ENCODE results near the gene CYP17A1.
A peak's percentile ranks its signal among the peaks of the same experiment; 100 is the strongest.

CYP17A1 gene

GRCh38 chr10:102804382-102805055, 32.7 kb downstream of the CYP17A1 start:
- no peak for DNase-seq (ENCODE audit: low spot score)

DNA sequence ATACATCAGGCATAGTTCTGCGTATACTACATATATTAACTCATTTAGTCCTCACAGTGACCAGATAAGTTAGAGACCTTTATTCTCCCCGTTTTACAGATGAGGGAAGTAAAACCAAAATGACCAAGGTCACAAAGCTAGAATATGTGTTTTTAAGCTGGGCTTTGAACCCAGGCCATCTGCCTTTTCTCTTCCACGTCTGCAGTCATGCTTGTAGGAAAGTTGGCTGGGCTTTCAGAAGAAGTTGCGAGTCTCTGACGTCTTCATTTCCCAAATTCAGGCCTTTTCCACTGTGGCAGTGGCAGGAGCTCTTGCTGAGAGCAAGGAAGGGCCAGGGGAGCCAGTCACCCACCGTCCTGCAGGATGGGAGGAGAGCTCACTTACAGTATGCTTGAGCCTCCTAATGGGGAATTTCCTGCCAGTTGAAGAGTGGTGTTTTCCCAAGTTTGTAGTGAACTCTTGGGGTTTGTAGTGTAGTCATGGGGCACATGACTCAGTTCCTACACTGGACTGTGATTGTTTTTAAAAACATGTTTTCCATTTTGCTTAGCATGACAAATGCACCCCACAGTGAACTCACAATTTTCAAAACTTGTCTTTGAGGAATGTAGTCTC, 34.2 kb downstream of the CYP17A1 start:
- DNase-seq (ENCODE audit: low spot score): no peak

- DNase-seq (ENCODE audit: low spot score): no peak
Measured at GRCh38 chr10:102801978-102802377, 35.2 kb downstream of the CYP17A1 start.

DNA sequence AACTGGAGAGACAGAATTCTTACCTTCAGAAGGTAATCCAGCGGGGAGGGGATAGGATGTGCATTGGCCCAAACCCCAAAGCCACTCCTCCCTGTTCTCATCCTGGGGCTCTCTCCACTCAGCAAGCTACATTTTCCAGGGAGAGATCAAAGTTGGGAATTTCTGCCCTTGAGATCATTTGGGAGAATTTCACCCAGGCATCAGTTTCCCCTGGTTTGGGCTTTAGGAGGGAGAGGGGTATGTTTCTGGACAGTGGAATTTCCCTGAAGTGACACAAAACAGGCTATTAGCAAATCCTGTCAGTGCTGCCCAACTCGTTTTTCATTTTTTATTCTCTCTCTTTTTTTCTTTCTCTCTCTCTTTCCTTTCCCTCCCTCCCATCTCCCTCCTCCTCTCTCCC, 35.7 kb downstream of the CYP17A1 start:
- no peak for DNase-seq (ENCODE audit: low spot score)

- no peak for DNase-seq (ENCODE audit: low spot score)
Measured at GRCh38 chr10:102800611-102801335, 36.4 kb downstream of the CYP17A1 start.

GRCh38 chr10:102799691-102800471, 37.3 kb downstream of the CYP17A1 start:
- no peak for DNase-seq (ENCODE audit: low spot score)

- peak; percentile 85 for DNase-seq (ENCODE audit: low spot score)
Measured at GRCh38 chr10:102796407-102797176, 40.6 kb downstream of the CYP17A1 start.

DNA sequence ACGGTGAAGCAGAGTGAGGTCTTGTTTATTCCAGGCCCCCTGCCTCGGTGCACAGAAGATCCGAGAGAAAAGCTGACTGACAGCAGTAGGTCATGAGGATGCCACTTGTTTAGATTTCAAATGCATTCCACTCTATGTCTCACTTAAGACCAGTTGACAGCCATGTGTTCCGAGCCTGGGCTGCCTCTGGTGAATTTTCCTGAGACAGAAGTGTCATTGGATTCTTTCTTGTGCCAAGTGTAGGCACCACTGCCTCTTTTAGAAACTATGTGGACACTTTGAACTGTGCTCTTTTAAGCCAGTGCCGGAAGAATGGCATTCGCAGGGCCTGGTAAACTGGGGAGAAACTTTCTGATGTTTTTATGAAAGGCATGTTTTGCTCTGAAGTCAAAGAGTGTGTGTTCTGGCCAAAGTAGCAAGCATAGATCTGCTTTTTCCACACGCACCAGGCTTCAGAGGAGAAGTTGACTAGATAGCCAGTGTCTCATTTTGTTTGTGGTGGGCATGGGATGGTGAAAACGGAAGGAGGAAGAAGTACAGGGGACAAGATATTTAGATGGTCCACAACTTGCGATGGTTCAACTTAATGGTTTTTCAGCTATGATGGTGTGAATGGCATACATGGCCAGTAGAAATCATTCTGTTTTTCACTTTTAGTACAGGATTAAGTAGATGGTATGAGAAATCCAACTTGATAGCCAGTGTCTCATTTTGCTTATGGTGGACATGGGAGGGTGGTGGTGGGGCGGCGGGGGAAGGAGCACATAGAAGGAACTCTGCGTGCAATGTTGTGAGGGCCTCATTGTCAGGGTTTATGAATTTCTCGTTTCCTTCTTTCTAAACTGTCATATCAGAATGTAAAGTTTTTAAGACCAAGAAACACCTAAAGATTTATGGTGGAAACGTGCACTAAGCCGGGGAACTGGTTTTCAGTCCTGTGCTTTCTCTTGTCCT, 41.5 kb downstream of the CYP17A1 start:
- DNase-seq (ENCODE audit: low spot score): no peak

DNA sequence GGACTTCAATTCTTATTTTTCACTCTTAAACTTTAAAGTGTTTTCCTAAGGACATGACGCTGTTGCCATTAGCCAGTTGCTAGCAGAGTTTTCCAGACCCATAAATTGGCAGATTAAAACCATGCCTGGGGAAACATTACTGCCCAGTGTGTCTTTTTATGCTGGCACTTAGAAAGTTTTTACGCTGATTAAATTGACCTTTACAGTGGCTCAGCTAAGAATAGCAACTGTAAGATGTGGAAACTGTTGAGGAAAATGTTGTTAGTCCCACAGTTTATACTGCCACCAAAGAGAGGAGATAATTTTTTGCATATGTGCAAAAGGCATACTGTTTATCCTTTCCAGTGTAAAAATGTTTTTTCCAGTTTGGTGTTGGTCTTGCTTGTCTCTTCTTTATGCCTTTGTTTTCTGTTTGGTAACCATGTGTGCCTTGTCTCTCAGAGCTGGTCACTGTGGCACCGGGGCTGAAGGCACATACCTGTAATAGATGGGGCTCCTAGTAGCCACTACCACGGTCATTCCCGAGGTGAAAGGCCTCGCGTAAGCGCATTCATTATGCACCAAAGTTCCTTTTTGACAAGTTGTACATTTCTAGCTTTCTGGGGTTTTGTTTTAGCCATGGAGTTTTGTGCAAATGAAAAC, 45.3 kb downstream of the CYP17A1 start:
- no peak for DNase-seq (ENCODE audit: low spot score)

DNA sequence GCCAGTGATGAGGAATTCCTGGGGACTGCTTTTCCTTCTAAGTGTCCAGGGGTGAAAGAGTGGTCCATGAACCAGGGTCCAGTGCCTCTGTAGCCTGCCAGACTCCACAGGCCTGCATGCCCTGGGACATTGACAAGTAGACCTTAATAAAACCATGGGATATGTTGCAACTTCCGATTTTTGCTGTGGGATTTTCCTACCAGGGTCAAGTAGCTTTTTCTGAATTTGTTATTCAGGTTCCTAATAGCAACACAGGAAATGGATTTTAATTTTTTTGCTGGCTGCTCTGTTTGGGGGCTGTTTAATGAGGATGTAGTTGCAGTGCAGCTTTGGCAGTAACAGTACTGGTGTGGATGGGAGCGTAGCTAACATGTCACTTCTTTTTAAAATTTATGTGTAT, 51.4 kb downstream of the CYP17A1 start:
- no peak for DNase-seq (ENCODE audit: low spot score)

DNA sequence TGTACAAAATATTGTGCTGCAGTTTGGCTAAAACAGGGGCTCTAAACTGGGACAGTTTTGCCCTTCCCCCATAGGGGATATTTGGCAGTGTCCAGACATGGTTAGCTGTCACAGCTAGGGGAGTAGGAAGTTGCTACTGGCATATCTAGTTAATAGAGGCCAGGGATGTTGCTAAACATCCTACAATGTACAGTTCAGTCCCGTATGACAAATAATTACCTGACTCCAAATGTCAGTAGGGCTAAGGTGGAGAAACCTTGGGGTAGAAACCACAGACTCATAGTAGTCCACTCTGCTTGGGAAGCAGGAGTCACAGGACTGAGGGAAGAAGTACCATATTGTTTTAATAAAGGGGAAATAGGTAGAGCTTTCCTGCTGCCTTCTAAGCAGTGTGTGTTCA, 53.6 kb downstream of the CYP17A1 start:
- DNase-seq (ENCODE audit: low spot score): no peak

- no peak for DNase-seq (ENCODE audit: low spot score)
Measured at GRCh38 chr10:102782673-102783551, 54.3 kb downstream of the CYP17A1 start.

DNA sequence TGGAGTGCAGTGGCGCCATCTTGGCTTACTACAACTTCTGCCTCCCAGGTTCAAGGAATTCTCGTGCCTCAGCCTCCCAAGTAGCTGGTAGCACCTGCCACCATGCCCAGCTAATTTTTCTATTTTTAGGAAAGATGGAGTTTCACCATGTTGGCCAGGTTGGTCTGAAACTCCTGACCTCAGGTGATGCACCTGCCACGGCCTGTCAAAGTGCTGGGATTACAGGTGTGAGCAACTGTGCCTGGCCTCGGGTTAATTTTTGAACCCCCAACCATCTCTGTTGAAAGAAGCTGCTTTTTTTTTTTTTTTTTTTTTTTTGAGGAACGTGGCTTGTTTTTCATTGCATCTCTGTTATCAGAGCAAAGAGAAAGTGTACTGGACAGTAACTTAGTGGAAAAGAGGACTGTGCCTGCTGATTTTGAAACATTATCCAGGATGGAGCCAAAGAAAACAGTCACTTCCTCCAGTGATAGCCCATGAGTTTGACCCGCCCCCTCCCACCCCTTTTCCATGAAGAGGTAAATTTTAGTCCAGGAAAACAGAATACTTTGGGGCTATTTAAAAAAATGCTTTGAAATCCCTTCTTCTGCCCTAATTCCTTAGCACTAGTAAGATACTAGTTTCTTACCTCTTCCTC, 55.2 kb downstream of the CYP17A1 start:
- no peak for DNase-seq (ENCODE audit: low spot score)

- DNase-seq (ENCODE audit: low spot score): no peak
Measured at GRCh38 chr10:102781090-102781920, 55.9 kb downstream of the CYP17A1 start.

Data from globus pallidus (tissue), 1 donor.